Right lobe of liver (tissue), 4 donors: ENCODE results near the gene BACE1-AS.

Experiments used
- POLR2A ChIP-seq: fragments of 450-650 bp; IDR thresholded peaks from one replicate; pipeline ENCODE4 v1.6.1; 2017; ENCODE audit warnings: antibody characterized with exemption, mild to moderate bottlenecking
- TF ChIP-seq, protein P1 (sequence below), 4 donors: fragments of 200-600 bp in 3 of 4; fragments of 450-650 bp in 1 of 4; IDR thresholded peaks; one replicate each; pipeline versions ENCODE4 v1.5.1 to v1.8.0; 2016 to 2022; ENCODE audit warnings: antibody characterized with exemption in 4 of 4, mild to moderate bottlenecking in 2 of 4
- donor health status: DM: no; HTN: no; CAD: no.
- donor health status: DM: no; HTN: no; CAD: no.
- donor health status: DM: no; HTN: yes; CAD: no.

DNA sequence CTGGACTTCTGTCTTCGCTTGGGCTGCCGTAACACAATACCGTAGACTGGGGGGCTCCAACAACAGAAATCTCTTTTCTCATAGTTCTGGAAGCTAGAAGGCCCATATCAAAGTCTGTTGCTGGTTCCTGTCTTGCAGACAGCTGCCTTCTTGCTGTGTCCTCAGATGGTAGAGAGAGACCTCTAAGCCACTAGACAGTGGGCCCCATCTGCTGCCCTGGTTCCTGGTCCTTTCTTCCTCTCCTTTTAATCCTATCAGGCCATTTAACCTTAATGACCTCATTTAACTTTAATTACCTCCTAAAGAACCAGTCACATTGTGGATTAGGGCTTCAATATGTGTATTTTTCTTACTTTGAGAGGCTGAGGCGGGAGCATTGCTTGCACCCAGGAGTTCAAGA, 45.9 kb downstream of the BACE1-AS start:
- TF ChIP-seq POLR2A, result no peak
- TF ChIP-seq, protein P1, sequence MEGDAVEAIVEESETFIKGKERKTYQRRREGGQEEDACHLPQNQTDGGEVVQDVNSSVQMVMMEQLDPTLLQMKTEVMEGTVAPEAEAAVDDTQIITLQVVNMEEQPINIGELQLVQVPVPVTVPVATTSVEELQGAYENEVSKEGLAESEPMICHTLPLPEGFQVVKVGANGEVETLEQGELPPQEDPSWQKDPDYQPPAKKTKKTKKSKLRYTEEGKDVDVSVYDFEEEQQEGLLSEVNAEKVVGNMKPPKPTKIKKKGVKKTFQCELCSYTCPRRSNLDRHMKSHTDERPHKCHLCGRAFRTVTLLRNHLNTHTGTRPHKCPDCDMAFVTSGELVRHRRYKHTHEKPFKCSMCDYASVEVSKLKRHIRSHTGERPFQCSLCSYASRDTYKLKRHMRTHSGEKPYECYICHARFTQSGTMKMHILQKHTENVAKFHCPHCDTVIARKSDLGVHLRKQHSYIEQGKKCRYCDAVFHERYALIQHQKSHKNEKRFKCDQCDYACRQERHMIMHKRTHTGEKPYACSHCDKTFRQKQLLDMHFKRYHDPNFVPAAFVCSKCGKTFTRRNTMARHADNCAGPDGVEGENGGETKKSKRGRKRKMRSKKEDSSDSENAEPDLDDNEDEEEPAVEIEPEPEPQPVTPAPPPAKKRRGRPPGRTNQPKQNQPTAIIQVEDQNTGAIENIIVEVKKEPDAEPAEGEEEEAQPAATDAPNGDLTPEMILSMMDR (IDR thresholded peaks at IDR 0.05), result no peak
